K562 (cell line): ENCODE measurements around the gene NRARP. TPM values are rescaled to one million over a fixed set of nuclear protein-coding genes. Genes with fewer than 3 reads are reported as not detected.

ENCODE experiments used
- ATAC-seq: fragments of 200-7000 bp; cut with Tn5 transposase; 3 replicates; pipeline ENCODE4 v1.9.1; 2020; ENCODE audit warnings: moderate library complexity
- BruUV-seq: library from RNA; stranded (reverse); fragments of 400-500 nt; replicated peaks from 2 replicates; lab custom pipeline; 2021; lab: Mats Ljungman, UMichigan
- CTCF ChIA-PET: fragments of 300-600 bp; formaldehyde crosslinking; extraction: SDS; loops from one replicate; lab custom pipeline; 2021; ENCODE audit warnings: low intra/inter-chr PET ratio; lab: Yijun Ruan, JAX
- POLR2A ChIA-PET: fragments of 300-600, 350-650 bp; sonication (Branson Sonifier 250); formaldehyde crosslinking; extraction: SDS; loops from one replicate; lab custom pipeline; 2021; ENCODE audit warnings: antibody characterized with exemption, inconsistent platforms; lab: Yijun Ruan, JAX
- DNase-seq, 4 experiments: peaks; one replicate each; pipeline versions ENCODE4 v3.0.0 to v3.0.0-alpha.2; 2011 to 2018; ENCODE audit warnings: low spot score in 3 of 4, mixed read lengths in 3 of 4; ENCODE audit errors: extremely low read depth in 1 of 4
- FAIRE-seq: peaks from 2 replicates; lab custom pipeline; 2011; peaks lifted over from hg19 to GRCh38; lab: Jason Lieb, UNC
- H2AFZ ChIP-seq: 2 replicates; pipeline ENCODE4 v1.6.0; 2011; ENCODE audit warnings: low read depth, low read length, control low read depth, inconsistent platforms
- H3K27ac ChIP-seq: fragments of 200-600 bp; 3 replicates; pipeline ENCODE4 v1.8.0; 2011; ENCODE audit warnings: low read depth, mild to moderate bottlenecking, control low read depth, inconsistent platforms, low read length, moderate library complexity, mixed read lengths; ENCODE audit errors: extremely low read depth
- H3K27me3 ChIP-seq, 2 experiments: fragments of 300-600 bp in 1 of 2; 2 replicates in 1 of 2; 3 replicates in 1 of 2; pipeline versions ENCODE4 v1.6.0 to v1.8.0; 2011; ENCODE audit warnings: inconsistent platforms in 2 of 2, low read length in 2 of 2, mild to moderate bottlenecking in 1 of 2, mixed read lengths in 1 of 2, moderate library complexity in 1 of 2; ENCODE audit not compliant: control insufficient read depth in 2 of 2, insufficient read depth in 2 of 2
- H3K36me3 ChIP-seq: fragments of 300-600 bp; 3 replicates; pipeline ENCODE4 v1.8.0; 2011; ENCODE audit warnings: mild to moderate bottlenecking, low read length, inconsistent platforms; ENCODE audit not compliant: control insufficient read depth, insufficient read depth
- H3K4me1 ChIP-seq, 2 experiments: fragments of 200-600 bp in 1 of 2; replicated peaks in 1 of 2; 2 replicates in 1 of 2; 3 replicates in 1 of 2; pipeline versions ENCODE4 v1.5.1 to v1.8.0; 2011; ENCODE audit warnings: inconsistent platforms in 2 of 2, low read length in 2 of 2, mild to moderate bottlenecking in 1 of 2, mixed read lengths in 1 of 2, moderate library complexity in 1 of 2; ENCODE audit not compliant: control insufficient read depth in 2 of 2, insufficient read depth in 2 of 2
- H3K4me2 ChIP-seq: 2 replicates; pipeline ENCODE4 v1.6.1; 2011; ENCODE audit warnings: low read length, control low read depth, inconsistent platforms, mixed read lengths; ENCODE audit not compliant: insufficient read depth
- H3K4me3 ChIP-seq: fragments of 200-600 bp; sonication (generic), shearing (Covaris generic); 2 replicates; pipeline ENCODE4 v1.5.1; 2016; ENCODE audit warnings: control low read depth, inconsistent platforms
- H3K79me2 ChIP-seq: fragments of 200-600 bp; 3 replicates; pipeline ENCODE4 v1.8.0; 2011; ENCODE audit warnings: low read length, inconsistent platforms; ENCODE audit not compliant: control insufficient read depth, insufficient read depth
- H3K9ac ChIP-seq, 2 experiments: 2 replicates each; pipeline versions ENCODE4 v1.6.0 to v1.6.1; 2011; ENCODE audit warnings: low read depth in 2 of 2, low read length in 2 of 2, control low read depth in 1 of 2, inconsistent platforms in 1 of 2, mild to moderate bottlenecking in 1 of 2, mixed read lengths in 1 of 2; ENCODE audit not compliant: insufficient read depth in 1 of 2
- H3K9me1 ChIP-seq: one replicate; pipeline ENCODE4 v1.6.0; 2011; ENCODE audit warnings: inconsistent platforms, mild to moderate bottlenecking, low read length, moderate library complexity; ENCODE audit not compliant: control insufficient read depth, insufficient read depth
- H3K9me3 ChIP-seq: replicated peaks from 2 replicates; pipeline ENCODE4 v1.5.1; 2011; ENCODE audit warnings: low read depth, low read length, inconsistent platforms; ENCODE audit not compliant: control insufficient read depth, insufficient read depth
- H4K20me1 ChIP-seq: replicated peaks from 2 replicates; pipeline ENCODE4 v1.6.1; 2011; ENCODE audit warnings: low read length, inconsistent platforms, mixed read lengths; ENCODE audit not compliant: control insufficient read depth, insufficient read depth
- ARID3B ChIP-seq: fragments of 250-450 bp; sonication (Bioruptor Pico); IDR thresholded peaks from 2 replicates; pipeline ENCODE4 v1.4.0; 2020; ENCODE audit warnings: borderline replicate concordance
- BRD4 ChIP-seq: fragments of 200-600 bp; sonication (generic); IDR thresholded peaks from 2 replicates; pipeline ENCODE4 v1.6.1; 2017; ENCODE audit warnings: inconsistent platforms
- CHD2 ChIP-seq: IDR thresholded peaks from 2 replicates; pipeline ENCODE4 v1.6.1; 2011; ENCODE audit warnings: low read depth, low read length
- EWSR1 ChIP-seq: fragments of 450-650 bp; IDR thresholded peaks from 2 replicates; pipeline ENCODE4 v1.6.1; 2018; ENCODE audit warnings: borderline replicate concordance, mild to moderate bottlenecking, low read depth, moderate library complexity; ENCODE audit not compliant: partially characterized antibody
- GABPA ChIP-seq: fragments of 200-800 bp; sonication (Bioruptor generic); conservative IDR thresholded peaks from 2 replicates; pipeline ENCODE4 v1.6.1; 2016; ENCODE audit warnings: low read depth, missing genetic modification characterization, missing compliant biosample characterization
- NFE2 ChIP-seq: IDR thresholded peaks from 2 replicates; pipeline ENCODE4 v1.6.1; 2014; ENCODE audit warnings: antibody characterized with exemption, low read depth
- NFRKB ChIP-seq: fragments of 450-650 bp; IDR thresholded peaks from 2 replicates; pipeline ENCODE4 v1.6.1; 2016; ENCODE audit warnings: low read depth
- POLR2AphosphoS2 ChIP-seq: IDR thresholded peaks from 2 replicates; pipeline ENCODE4 v1.6.1; 2012; ENCODE audit warnings: low read length, improper control_type of control experiment
- PTTG1 ChIP-seq: fragments of 450-650 bp; IDR thresholded peaks from 2 replicates; pipeline ENCODE4 v1.6.1; 2016; ENCODE audit warnings: low read depth, mild to moderate bottlenecking, missing genetic modification characterization, missing compliant biosample characterization
- SMC3 ChIP-seq: conservative IDR thresholded peaks from 2 replicates; pipeline ENCODE4 v1.6.1; 2011; ENCODE audit warnings: low read depth, low read length, improper control_type of control experiment; ENCODE audit not compliant: insufficient read depth
- TCFL5 ChIP-seq: fragments of 250-450 bp; sonication (Bioruptor Pico); conservative IDR thresholded peaks from 2 replicates; pipeline ENCODE4 v1.6.1; 2021; ENCODE audit warnings: mild to moderate bottlenecking, moderate library complexity, matching md5 sums
- WGBS: fragments of 100-300 bp; shearing (Covaris generic); methylation state at CpG from one replicate; pipeline ENCODE4 v1.1.6; 2016; ENCODE audit warnings: low coverage, mixed read lengths; ENCODE audit not compliant: insufficient coverage; ENCODE audit errors: missing lambda C conversion rate; 5-methylcytosine and 5-hydroxymethylcytosine counted together
- in situ Hi-C: fragments of 300-500 bp; cut with MboI; formaldehyde crosslinking; loops from 4 replicates; pipeline ENCODE4 v1.15.0; 2018; ENCODE audit warnings: inconsistent platforms, mixed read lengths
- intact Hi-C: fragments of 100-400 bp; cut with micrococcal nuclease; formaldehyde crosslinking; loops from 2 replicates; pipeline ENCODE4 v1.14.2; 2022
- polyA plus RNA-seq, 8 experiments: library from polyadenylated mRNA; depleted of rRNA in 4 of 8; stranded (reverse) in 5 of 8; unstranded in 3 of 8; fragments of >200 nt; fragmentation: Nextera tagmentation in 2 of 8; fragmentation: Illumina TruSeq in 1 of 8; extraction: Ambion mirVana in 2 of 8; extraction: Trizol in 1 of 8; gene quantifications; 2 replicates each; pipeline versions ENCODE4 v1.2.1 to v1.2.3, GENCODE V29; 2011 to 2014; ENCODE audit warnings: inconsistent platforms in 1 of 8, missing spikeins in 1 of 8
- total RNA-seq, 7 experiments: library from RNA; depleted of rRNA in 6 of 7; stranded (reverse); fragments of >200 nt in 6 of 7; fragmentation: Illumina TruSeq in 2 of 7; extraction: Trizol in 2 of 7; gene quantifications; 2 replicates each; pipeline versions ENCODE4 v1.2.1 to v1.2.3, GENCODE V29; 2011 to 2021; ENCODE audit warnings: low replicate concordance in 1 of 7
- TF ChIP-seq, protein P1 (sequence below): fragments of 450-650 bp; formaldehyde crosslinking; IDR thresholded peaks from 2 replicates; pipeline ENCODE4 v1.4.0; 2020; ENCODE audit warnings: mild to moderate bottlenecking, mixed read lengths

Gene NRARP
- total and polyA plus RNA-seq, 9 of the 15 experiments (the other 6 are each of a cell fraction or from before 2014, with no cell fraction given): 2.0 to 24.5 (median 7.2) TPM; not detected in 2

GRCh38 chr9:137323531-137324331 lies 21.7 kb upstream of the NRARP start:
- DNase-seq (no peak), FAIRE-seq (no peak), ATAC-seq (no peak)
- Histone ChIP-seq H4K20me1 (no peaks in the 10 kb centered on the region), H3K4me3 (no peak overlapping the region), H3K27ac (no peak overlapping the region), H3K79me2 (no peaks in the 10 kb centered on the region), H3K27me3 (peaks cover 9 to 18% of the 10 kb centered on the region in 2 experiments; a peak in 3 of 5 replicates), H2AFZ (no peak overlapping the region), H3K4me2 (no peak overlapping the region), H3K9ac (no peak overlapping the region), H3K9me3 (no peaks in the 10 kb centered on the region), H3K9me1 (no peaks in the 10 kb centered on the region), H3K36me3 (no peaks in the 10 kb centered on the region), H3K4me1 (peaks cover 0 to 31% of the 10 kb centered on the region in 2 experiments; a peak in 2 of 5 replicates)
- POLR2A ChIA-PET: interaction anchor here (0.6 kb wide), 1 partner anchor 229 kb away, joined by 4 read pairs; no protein-coding TSS in a partner anchor
- intact Hi-C loops: no loop called here
- in situ Hi-C loops: no loop called here
- CTCF ChIA-PET: no interaction called here
- TF ChIP-seq, protein P1, sequence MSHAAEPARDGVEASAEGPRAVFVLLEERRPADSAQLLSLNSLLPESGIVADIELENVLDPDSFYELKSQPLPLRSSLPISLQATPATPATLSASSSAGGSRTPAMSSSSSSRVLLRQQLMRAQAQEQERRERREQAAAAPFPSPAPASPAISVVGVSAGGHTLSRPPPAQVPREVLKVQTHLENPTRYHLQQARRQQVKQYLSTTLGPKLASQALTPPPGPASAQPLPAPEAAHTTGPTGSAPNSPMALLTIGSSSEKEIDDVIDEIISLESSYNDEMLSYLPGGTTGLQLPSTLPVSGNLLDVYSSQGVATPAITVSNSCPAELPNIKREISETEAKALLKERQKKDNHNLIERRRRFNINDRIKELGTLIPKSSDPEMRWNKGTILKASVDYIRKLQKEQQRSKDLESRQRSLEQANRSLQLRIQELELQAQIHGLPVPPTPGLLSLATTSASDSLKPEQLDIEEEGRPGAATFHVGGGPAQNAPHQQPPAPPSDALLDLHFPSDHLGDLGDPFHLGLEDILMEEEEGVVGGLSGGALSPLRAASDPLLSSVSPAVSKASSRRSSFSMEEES (CRISPR knock-in tag): no peak
- TF ChIP-seq TCFL5: no peak
- TF ChIP-seq CHD2: no peak
- no peak for TF ChIP-seq GABPA (tag)
- TF ChIP-seq EWSR1: no peak
- no peak for TF ChIP-seq POLR2AphosphoS2
- TF ChIP-seq ARID3B (CRISPR knock-in tag): no peak
- no peak for TF ChIP-seq SMC3
- TF ChIP-seq NFE2: no peak
- TF ChIP-seq BRD4: no peak
- TF ChIP-seq PTTG1 (tag): no peak
- no peak for TF ChIP-seq NFRKB
- 42% methylated on average over 26 of the region's 37 CpGs for WGBS
- BruUV-seq: no TSS peak
